HG02678 (cell line): ENCODE measurements around the gene ALDH1A3.

Source experiments
- ATAC-seq: cut with Tn5 transposase; IDR thresholded peaks from one replicate; pipeline ENCODE4 v1.9.1; 2021; ENCODE audit warnings: mild to moderate bottlenecking, moderate library complexity; ENCODE audit not compliant: unreplicated experiment

Gene ALDH1A3

GRCh38 chr15:100923076-100923475 is 43.4 kb downstream of the ALDH1A3 start:
- no peak for ATAC-seq

GRCh38 chr15:100923902-100924301 is 44.3 kb downstream of the ALDH1A3 start:
- no peak for ATAC-seq

GRCh38 chr15:100924436-100924835 is 44.8 kb downstream of the ALDH1A3 start:
- no peak for ATAC-seq

GRCh38 chr15:100925480-100925879 is 45.8 kb downstream of the ALDH1A3 start:
- ATAC-seq: no peak

GRCh38 chr15:100926258-100926657 is 46.6 kb downstream of the ALDH1A3 start:
- ATAC-seq: peak; percentile 24

- ATAC-seq: peak; percentile 33
Observed at GRCh38 chr15:100926971-100927756, 47.5 kb downstream of the ALDH1A3 start.

GRCh38 chr15:100928632-100929280 is 49.1 kb downstream of the ALDH1A3 start:
- ATAC-seq: no peak

- ATAC-seq: peak; percentile 37
Observed at GRCh38 chr15:100929641-100930042, 50.0 kb downstream of the ALDH1A3 start.

- ATAC-seq: no peak
Observed at GRCh38 chr15:100930306-100930848, 50.7 kb downstream of the ALDH1A3 start.

GRCh38 chr15:100931143-100931890 is 51.7 kb downstream of the ALDH1A3 start:
- peak; percentile 54 for ATAC-seq

- ATAC-seq: no peak
Observed at GRCh38 chr15:100932676-100933348, 53.2 kb downstream of the ALDH1A3 start.

- ATAC-seq: no peak
Observed at GRCh38 chr15:100934166-100934565, 54.5 kb downstream of the ALDH1A3 start.

- no peak for ATAC-seq
Observed at GRCh38 chr15:100934726-100935125, 55.1 kb downstream of the ALDH1A3 start.

- no peak for ATAC-seq
Observed at GRCh38 chr15:100937171-100937570, 57.5 kb downstream of the ALDH1A3 start.

- no peak for ATAC-seq
Observed at GRCh38 chr15:100939791-100940190, 60.2 kb downstream of the ALDH1A3 start.

- peak; percentile 73 for ATAC-seq
Observed at GRCh38 chr15:100940767-100941379, 61.2 kb downstream of the ALDH1A3 start.

- peak; percentile 52 for ATAC-seq
Observed at GRCh38 chr15:100941536-100941935, 61.9 kb downstream of the ALDH1A3 start.

- ATAC-seq: no peak
Observed at GRCh38 chr15:100942656-100943425, 63.2 kb downstream of the ALDH1A3 start.

GRCh38 chr15:100944244-100944895 is 64.7 kb downstream of the ALDH1A3 start:
- ATAC-seq: peak; percentile 42
